ENCODE measurements around the gene ADTRP.

The ADTRP gene

GRCh38 chr6:11778648-11779328 lies at the start of gene ADTRP:
TSS of gene ADTRP (minus strand) at chr6:11778803. CDS start at chr6:11778759, 44 bp downstream.
- DNase-seq (ENCODE audit: low read depth) = no peak

GRCh38 chr6:11826779-11827178 lies 48.2 kb upstream of the ADTRP start:
- no peak for DNase-seq (ENCODE audit: low read depth)

GRCh38 chr6:11824986-11825385 lies 46.4 kb upstream of the ADTRP start:
- no peak for DNase-seq (ENCODE audit: low read depth)

GRCh38 chr6:11822346-11822745 lies 43.7 kb upstream of the ADTRP start:
- no peak for DNase-seq (ENCODE audit: low read depth)

- DNase-seq (ENCODE audit: low read depth) = no peak
Observed at GRCh38 chr6:11821781-11822180, 43.2 kb upstream of the ADTRP start.

- no peak for DNase-seq (ENCODE audit: low read depth)
Observed at GRCh38 chr6:11820821-11821220, 42.2 kb upstream of the ADTRP start.

GRCh38 chr6:11819486-11819885 lies 40.9 kb upstream of the ADTRP start:
- DNase-seq (ENCODE audit: low read depth) = no peak

GRCh38 chr6:11815231-11815630 lies 36.6 kb upstream of the ADTRP start:
- peak; percentile 29 for DNase-seq (ENCODE audit: low read depth)

- DNase-seq (ENCODE audit: low read depth) = no peak
Observed at GRCh38 chr6:11814819-11815218, 36.2 kb upstream of the ADTRP start.

GRCh38 chr6:11814106-11814505 lies 35.5 kb upstream of the ADTRP start:
- DNase-seq (ENCODE audit: low read depth) = no peak

GRCh38 chr6:11813606-11814005 lies 35.0 kb upstream of the ADTRP start:
- no peak for DNase-seq (ENCODE audit: low read depth)

- DNase-seq (ENCODE audit: low read depth) = no peak
Observed at GRCh38 chr6:11812951-11813350, 34.3 kb upstream of the ADTRP start.

GRCh38 chr6:11812439-11812838 lies 33.8 kb upstream of the ADTRP start:
- no peak for DNase-seq (ENCODE audit: low read depth)

- DNase-seq (ENCODE audit: low read depth) = no peak
Observed at GRCh38 chr6:11811644-11812264, 33.2 kb upstream of the ADTRP start.

- no peak for DNase-seq (ENCODE audit: low read depth)
Observed at GRCh38 chr6:11810854-11811643, 32.4 kb upstream of the ADTRP start.

GRCh38 chr6:11810039-11810541 lies 31.5 kb upstream of the ADTRP start:
- peak; percentile 88 for DNase-seq (ENCODE audit: low read depth)

- no peak for DNase-seq (ENCODE audit: low read depth)
Observed at GRCh38 chr6:11808054-11808453, 29.5 kb upstream of the ADTRP start.

- no peak for DNase-seq (ENCODE audit: low read depth)
Observed at GRCh38 chr6:11806561-11807317, 28.1 kb upstream of the ADTRP start.

GRCh38 chr6:11805259-11806053 lies 26.9 kb upstream of the ADTRP start:
- DNase-seq (ENCODE audit: low read depth) = no peak

GRCh38 chr6:11804701-11805100 lies 26.1 kb upstream of the ADTRP start:
- DNase-seq (ENCODE audit: low read depth) = no peak

GRCh38 chr6:11804135-11804534 lies 25.5 kb upstream of the ADTRP start:
- DNase-seq (ENCODE audit: low read depth) = no peak

All from HS-27A (cell line).